Activated CD8-positive, alpha-beta memory T cell treated with anti-CD3 and anti-CD28 coated beads, Interleukin-2, amount 50 U/mL, for 1 hour (primary cell): ENCODE measurements around the gene MET.
"Not testable (repeated sequence)": the region's sequence is repeated elsewhere in the genome, so short reads cannot be mapped to it uniquely, and the experiment has no call there.

Source experiments
- DNase-seq: peaks from one replicate; pipeline ENCODE4 v3.0.0-alpha.2; 2020; ENCODE audit errors: extremely low read depth

MET gene

GRCh38 chr7:116698930-116699721, 27.1 kb downstream of the MET start:
- no peak for DNase-seq

- DNase-seq: no peak
These were observed 27.7 kb downstream of the MET start for GRCh38 chr7:116699722-116700120.

- no peak for DNase-seq
These were observed 30.2 kb downstream of the MET start for GRCh38 chr7:116702046-116702785.

GRCh38 chr7:116704650-116705228, 32.7 kb downstream of the MET start:
- DNase-seq: no peak

GRCh38 chr7:116705419-116705818, 33.4 kb downstream of the MET start:
- no peak for DNase-seq

- no peak for DNase-seq
These were observed 34.7 kb downstream of the MET start for GRCh38 chr7:116706668-116707126.

GRCh38 chr7:116707289-116707688, 35.3 kb downstream of the MET start:
- no peak for DNase-seq

- no peak for DNase-seq
These were observed 36.3 kb downstream of the MET start for GRCh38 chr7:116708248-116708647.

GRCh38 chr7:116708861-116709260, 36.9 kb downstream of the MET start:
- DNase-seq: no peak

- DNase-seq: no peak
These were observed 37.3 kb downstream of the MET start for GRCh38 chr7:116709336-116709735.

GRCh38 chr7:116710764-116711452, 38.9 kb downstream of the MET start:
- no peak for DNase-seq

- DNase-seq: no peak
These were observed 39.8 kb downstream of the MET start for GRCh38 chr7:116711790-116712189.

- no peak for DNase-seq
These were observed 41.5 kb downstream of the MET start for GRCh38 chr7:116713500-116713899.

- no peak for DNase-seq
These were observed 41.9 kb downstream of the MET start for GRCh38 chr7:116713918-116714317.

GRCh38 chr7:116715077-116715476, 43.1 kb downstream of the MET start:
- no peak for DNase-seq

GRCh38 chr7:116717137-116717536, 45.1 kb downstream of the MET start:
- no peak for DNase-seq

GRCh38 chr7:116723959-116724529, 52.0 kb downstream of the MET start:
- not testable (repeated sequence) for DNase-seq

- no peak for DNase-seq
These were observed 52.7 kb downstream of the MET start for GRCh38 chr7:116724560-116725231.

- no peak for DNase-seq
These were observed 54.2 kb downstream of the MET start for GRCh38 chr7:116726149-116726548.

GRCh38 chr7:116726713-116727431, 54.9 kb downstream of the MET start:
- DNase-seq: no peak
